PC-3 (cell line): ENCODE data around the gene ZMYM2. TPM values are rescaled to one million over a fixed set of nuclear protein-coding genes. Genes with fewer than 3 reads are reported as not detected.

Source experiments
- ATAC-seq: fragments of 200-7000 bp; cut with Tn5 transposase; 2 replicates; pipeline ENCODE4 v1.9.1; 2020; ENCODE audit warnings: mild to moderate bottlenecking, moderate library complexity
- BruUV-seq: library from RNA; stranded (reverse); fragments of 400-500 nt; replicated peaks from 2 replicates; lab custom pipeline; 2021; lab: Mats Ljungman, UMichigan
- CTCF ChIA-PET: fragments of 300-600 bp; sonication (Branson Sonifier 250); formaldehyde crosslinking; loops from one replicate; lab custom pipeline; 2022; ENCODE audit warnings: antibody characterized with exemption; lab: Charles Lee
- POLR2A ChIA-PET: fragments of 300-600 bp; sonication (Branson Sonifier 250); formaldehyde crosslinking; loops from one replicate; lab custom pipeline; 2022; ENCODE audit warnings: antibody characterized with exemption; ENCODE audit not compliant: unreplicated experiment; lab: Charles Lee
- DNase-seq: peaks from one replicate; pipeline ENCODE4 v3.0.0-alpha.2; 2015
- H2AFZ ChIP-seq: fragments of 300-600 bp; sonication (generic); 2 replicates; pipeline ENCODE4 v1.6.0; 2016; ENCODE audit warnings: antibody characterized with exemption, low read length
- H3F3A ChIP-seq: fragments of 300-600 bp; sonication (generic); one replicate; pipeline ENCODE4 v1.6.0; 2017; ENCODE audit warnings: antibody characterized with exemption, low read length, control low read depth, mild to moderate bottlenecking; ENCODE audit not compliant: unreplicated experiment
- H3K27ac ChIP-seq: fragments of 300-600 bp; sonication (generic); 2 replicates; pipeline ENCODE4 v1.5.1; 2016; ENCODE audit warnings: mild to moderate bottlenecking, low read length
- H3K27me3 ChIP-seq: fragments of 300-600 bp; sonication (generic); 2 replicates; pipeline ENCODE4 v1.6.1; 2016; ENCODE audit warnings: low read length, mixed read lengths
- H3K36me3 ChIP-seq: fragments of 300-600 bp; sonication (generic); 2 replicates; pipeline ENCODE4 v1.6.1; 2016; ENCODE audit warnings: low read depth, mixed run types, low read length, mixed read lengths
- H3K4me1 ChIP-seq: fragments of 300-600 bp; sonication (generic); 2 replicates; pipeline ENCODE4 v1.5.1; 2016; ENCODE audit warnings: low read length; ENCODE audit not compliant: insufficient read depth
- H3K4me2 ChIP-seq: fragments of 300-600 bp; sonication (generic); 2 replicates; pipeline ENCODE4 v1.6.0; 2016; ENCODE audit warnings: low read length
- H3K4me3 ChIP-seq: fragments of 300-600 bp; sonication (generic); 2 replicates; pipeline ENCODE4 v1.5.1; 2016; ENCODE audit warnings: mild to moderate bottlenecking, low read length, mixed read lengths
- H3K79me2 ChIP-seq: fragments of 300-600 bp; sonication (generic); 2 replicates; pipeline ENCODE4 v1.6.1; 2017; ENCODE audit warnings: low read length, mixed read lengths
- H3K9ac ChIP-seq: fragments of 300-600 bp; sonication (generic); 2 replicates; pipeline ENCODE4 v1.6.0; 2016; ENCODE audit warnings: mild to moderate bottlenecking, low read length
- H3K9me2 ChIP-seq: fragments of 300-600 bp; sonication (generic); replicated peaks from 2 replicates; pipeline ENCODE4 v1.6.1; 2016; ENCODE audit warnings: mixed run types, low read length, mixed read lengths
- H3K9me3 ChIP-seq: fragments of 300-600 bp; sonication (generic); 2 replicates; pipeline ENCODE4 v1.6.1; 2016; ENCODE audit warnings: low read length, mixed read lengths
- H4K20me1 ChIP-seq: fragments of 300-600 bp; sonication (generic); 2 replicates; pipeline ENCODE4 v1.6.1; 2016; ENCODE audit warnings: low read length, mixed read lengths
- CTCF ChIP-seq: fragments of 300-600 bp; sonication (generic); conservative IDR thresholded peaks from 2 replicates; pipeline ENCODE4 v1.5.1; 2017; ENCODE audit warnings: antibody characterized with exemption, low read depth, mild to moderate bottlenecking, low read length
- EZH2 ChIP-seq: fragments of 300-600 bp; sonication (generic); IDR thresholded peaks from one replicate; pipeline ENCODE4 v1.6.1; 2017; ENCODE audit warnings: antibody characterized with exemption, mild to moderate bottlenecking, low read length; ENCODE audit not compliant: unreplicated experiment
- EZH2phosphoT487 ChIP-seq: fragments of 300-600 bp; sonication (generic); IDR thresholded peaks from 2 replicates; pipeline ENCODE4 v1.6.1; 2018; ENCODE audit warnings: mild to moderate bottlenecking, antibody characterized with exemption, low read length, borderline replicate concordance
- intact Hi-C: fragments of 100-400 bp; cut with micrococcal nuclease; formaldehyde crosslinking; loops from 2 replicates; pipeline ENCODE4 v1.9.0; 2023
- total RNA-seq: library from RNA; depleted of rRNA; stranded (reverse); fragments of >200 nt; gene quantifications from 2 replicates; pipeline ENCODE4 v1.2.3, GENCODE V29; 2014

Gene ZMYM2
- total RNA-seq, 1 experiment from 2014 or later, result 34.7 TPM

- H3K9ac ChIP-seq, result peak overlapping the region; percentile 83; the same call in 1 of the 2 replicates
- H3K79me2 ChIP-seq, result no peaks in the 10 kb centered on the region
- peak overlapping the region; percentile 93 for H3K4me2 ChIP-seq
- H3K36me3 ChIP-seq, result no peaks in the 10 kb centered on the region
- H3K27me3 ChIP-seq, result no peaks in the 10 kb centered on the region
- peak overlapping the region; percentile 91 for H2AFZ ChIP-seq
- ChIA-PET POLR2A (interaction anchor here (0.6 to 0.7 kb wide), 2 partner anchors 9 to 12 kb away, joined by 4 read pairs; no protein-coding TSS in a partner anchor), CTCF (interaction anchor here (0.6 to 1.0 kb wide), 2 partner anchors 18 to 30 kb away, joined by 3 to 4 read pairs; no protein-coding TSS in a partner anchor)
- TF ChIP-seq CTCF (no peak), EZH2 (no peak), EZH2phosphoT487 (no peak)
- intact Hi-C loops, result no loop called here
- no peak overlapping the region for H3K27ac ChIP-seq
- no TSS peak for BruUV-seq
- H3K9me3 ChIP-seq, result no peaks in the 10 kb centered on the region
- H3K9me2 ChIP-seq, result no peaks in the 10 kb centered on the region
- no peaks in the 10 kb centered on the region for H3F3A ChIP-seq
- peak overlapping the region; percentile 77 for H3K4me3 ChIP-seq
- no peaks in the 10 kb centered on the region for H4K20me1 ChIP-seq
- no peak for ATAC-seq
- peaks cover 17% of the 10 kb centered on the region for H3K4me1 ChIP-seq
- no peak for DNase-seq
Measured at GRCh38 chr13:20129076-20129475, 170.5 kb downstream of the ZMYM2 start.

DNA sequence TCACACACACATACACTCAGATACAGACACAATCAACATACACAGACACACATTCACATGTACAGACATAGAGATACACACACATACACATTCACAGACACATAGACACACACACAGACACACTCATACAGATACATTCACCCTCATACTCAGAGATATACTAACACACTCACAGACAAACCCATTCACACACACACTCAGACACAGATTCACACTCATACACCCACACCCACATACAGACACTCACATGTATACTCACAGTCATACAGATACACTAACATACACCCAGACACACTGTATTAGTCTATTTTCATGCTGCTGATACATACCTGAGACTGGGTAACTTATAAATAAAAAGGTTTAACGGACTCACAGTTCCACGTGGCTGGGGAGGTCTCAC lies 171.5 kb downstream of the ZMYM2 start:
- Histone ChIP-seq H3K36me3 (no peaks in the 10 kb centered on the region), H3K27me3 (no peaks in the 10 kb centered on the region), H3K4me2 (no peak overlapping the region), H3K27ac (no peak overlapping the region), H3F3A (no peaks in the 10 kb centered on the region), H4K20me1 (no peaks in the 10 kb centered on the region), H3K4me1 (peaks cover 12% of the 10 kb centered on the region), H3K79me2 (no peaks in the 10 kb centered on the region), H3K9me2 (no peaks in the 10 kb centered on the region), H3K9ac (no peak overlapping the region), H3K4me3 (no peak overlapping the region), H2AFZ (no peak overlapping the region), H3K9me3 (no peaks in the 10 kb centered on the region)
- no peak for ATAC-seq
- no peak for TF ChIP-seq EZH2phosphoT487
- TF ChIP-seq EZH2, result no peak
- TF ChIP-seq CTCF, result no peak
- POLR2A ChIA-PET, result no interaction called here
- CTCF ChIA-PET, result no interaction called here
- no TSS peak for BruUV-seq
- DNase-seq, result no peak
- intact Hi-C loops, result no loop called here

GRCh38 chr13:20130652-20131051 lies 172.1 kb downstream of the ZMYM2 start:
- Histone ChIP-seq H3K27ac (no peak overlapping the region), H3F3A (no peaks in the 10 kb centered on the region), H3K9ac (no peak overlapping the region), H3K79me2 (no peaks in the 10 kb centered on the region), H3K27me3 (no peaks in the 10 kb centered on the region), H3K4me3 (no peak overlapping the region), H2AFZ (no peak overlapping the region), H3K4me1 (peaks cover 6% of the 10 kb centered on the region; the same call in 1 of the 2 replicates), H3K9me3 (no peaks in the 10 kb centered on the region), H3K9me2 (no peaks in the 10 kb centered on the region), H3K36me3 (no peaks in the 10 kb centered on the region), H3K4me2 (no peak overlapping the region), H4K20me1 (no peaks in the 10 kb centered on the region)
- TF ChIP-seq EZH2phosphoT487, result no peak
- intact Hi-C loops, result no loop called here
- DNase-seq (no peak), ATAC-seq (no peak)
- ChIA-PET POLR2A (no interaction called here), CTCF (no interaction called here)
- no TSS peak for BruUV-seq
